ENCODE data around the gene MTMR3.

The MTMR3 gene

GRCh38 chr22:29947410-29948384 is 64.7 kb downstream of the MTMR3 start:
- no peak for DNase-seq (ENCODE audit: low read depth)
- TF ChIP-seq, protein P1, sequence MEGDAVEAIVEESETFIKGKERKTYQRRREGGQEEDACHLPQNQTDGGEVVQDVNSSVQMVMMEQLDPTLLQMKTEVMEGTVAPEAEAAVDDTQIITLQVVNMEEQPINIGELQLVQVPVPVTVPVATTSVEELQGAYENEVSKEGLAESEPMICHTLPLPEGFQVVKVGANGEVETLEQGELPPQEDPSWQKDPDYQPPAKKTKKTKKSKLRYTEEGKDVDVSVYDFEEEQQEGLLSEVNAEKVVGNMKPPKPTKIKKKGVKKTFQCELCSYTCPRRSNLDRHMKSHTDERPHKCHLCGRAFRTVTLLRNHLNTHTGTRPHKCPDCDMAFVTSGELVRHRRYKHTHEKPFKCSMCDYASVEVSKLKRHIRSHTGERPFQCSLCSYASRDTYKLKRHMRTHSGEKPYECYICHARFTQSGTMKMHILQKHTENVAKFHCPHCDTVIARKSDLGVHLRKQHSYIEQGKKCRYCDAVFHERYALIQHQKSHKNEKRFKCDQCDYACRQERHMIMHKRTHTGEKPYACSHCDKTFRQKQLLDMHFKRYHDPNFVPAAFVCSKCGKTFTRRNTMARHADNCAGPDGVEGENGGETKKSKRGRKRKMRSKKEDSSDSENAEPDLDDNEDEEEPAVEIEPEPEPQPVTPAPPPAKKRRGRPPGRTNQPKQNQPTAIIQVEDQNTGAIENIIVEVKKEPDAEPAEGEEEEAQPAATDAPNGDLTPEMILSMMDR (conservative IDR thresholded peaks at IDR 0.05; ENCODE audit: low read depth, low read length): no peak
- no peak overlapping the region for H3K4me3 ChIP-seq (ENCODE audit: low read length)

- TF ChIP-seq, protein P1 (conservative IDR thresholded peaks at IDR 0.05; ENCODE audit: low read depth, low read length): no peak
- no peak for DNase-seq (ENCODE audit: low read depth)
- H3K4me3 ChIP-seq (ENCODE audit: low read length): no peak overlapping the region
Observed at GRCh38 chr22:29948385-29948769, 65.4 kb downstream of the MTMR3 start.

- DNase-seq (ENCODE audit: low read depth): no peak
- H3K4me3 ChIP-seq (ENCODE audit: low read length): no peak overlapping the region
- TF ChIP-seq, protein P1 (conservative IDR thresholded peaks at IDR 0.05; ENCODE audit: low read depth, low read length): no peak
Observed at GRCh38 chr22:29949872-29950271, 66.9 kb downstream of the MTMR3 start.

GRCh38 chr22:29951791-29952413 is 68.9 kb downstream of the MTMR3 start:
- TF ChIP-seq, protein P1 (conservative IDR thresholded peaks at IDR 0.05; ENCODE audit: low read depth, low read length): no peak
- no peak overlapping the region for H3K4me3 ChIP-seq (ENCODE audit: low read length)
- DNase-seq (ENCODE audit: low read depth): no peak

DNA sequence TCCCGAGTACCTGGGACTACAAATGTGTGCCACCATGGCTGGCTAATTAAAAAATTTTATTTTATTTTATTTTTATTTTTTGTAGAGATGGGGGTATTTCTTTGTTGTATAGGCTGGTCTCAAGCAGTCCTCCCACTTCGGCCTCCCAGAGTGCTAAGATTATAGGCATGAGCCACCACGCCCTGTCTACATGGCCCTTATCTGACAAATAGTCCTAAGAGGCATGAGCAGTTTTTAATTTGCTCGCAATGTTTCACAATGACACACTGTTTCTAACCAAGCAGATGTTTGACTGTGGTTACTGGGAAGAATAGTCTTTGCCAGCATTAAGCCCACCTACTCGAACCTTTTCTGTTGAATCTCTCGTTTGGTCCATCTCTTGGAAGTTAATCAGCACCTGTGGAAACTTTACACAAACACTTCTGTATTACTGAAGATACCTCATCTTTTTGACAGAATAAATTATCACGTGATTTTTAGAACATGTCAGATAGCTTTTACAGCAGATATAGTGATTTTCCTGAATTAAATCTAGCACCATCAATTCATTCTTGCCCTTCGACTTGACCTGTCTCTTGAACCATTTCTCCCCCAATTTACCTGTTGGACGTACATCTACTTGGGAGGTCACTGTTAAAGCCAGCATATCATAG is 71.4 kb downstream of the MTMR3 start:
- DNase-seq (ENCODE audit: low read depth): no peak
- no peak overlapping the region for H3K4me3 ChIP-seq (ENCODE audit: low read length)
- TF ChIP-seq, protein P1 (conservative IDR thresholded peaks at IDR 0.05; ENCODE audit: low read depth, low read length): no peak

DNA sequence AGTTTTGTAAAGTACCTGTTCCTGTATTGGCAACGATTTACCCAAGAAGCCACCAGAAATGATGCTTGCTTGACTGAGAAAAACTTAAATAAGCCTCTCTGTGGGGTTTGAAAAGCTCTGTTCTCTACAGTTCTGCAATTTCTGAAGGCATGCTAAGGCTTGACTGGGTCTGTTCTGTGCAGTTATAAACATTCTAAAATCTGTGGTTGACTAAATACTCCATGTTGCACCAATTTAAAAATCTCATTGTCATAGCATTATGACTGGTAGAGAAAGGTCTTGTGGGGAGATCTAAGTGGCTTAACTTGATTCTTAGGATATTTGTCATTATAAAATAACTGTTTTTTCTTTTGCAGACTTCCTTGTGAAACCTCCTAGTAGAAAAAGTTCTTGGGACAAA is 73.7 kb downstream of the MTMR3 start:
- H3K4me3 ChIP-seq (ENCODE audit: low read length): no peak overlapping the region
- TF ChIP-seq, protein P1 (conservative IDR thresholded peaks at IDR 0.05; ENCODE audit: low read depth, low read length): no peak
- DNase-seq (ENCODE audit: low read depth): peak; percentile 30

All from retinal pigment epithelial cell (primary cell).